SK-N-SH (cell line): ENCODE results near the gene BTBD2.
A peak's percentile ranks its signal among the peaks of the same experiment; 100 is the strongest.

Source experiments
- CTCF ChIP-seq: fragments of 200-600 bp; sonication (generic); IDR thresholded peaks from 2 replicates; pipeline ENCODE4 v1.6.1; 2017; ENCODE audit warnings: antibody characterized with exemption, mild to moderate bottlenecking, moderate library complexity
- EP300 ChIP-seq, 2 experiments: IDR thresholded peaks; 2 replicates each; pipeline versions ENCODE4 v1.4.0 to v1.6.1; 2012; ENCODE audit warnings: borderline replicate concordance in 1 of 2, low read depth in 1 of 2, low read length in 1 of 2
- EZH2phosphoT487 ChIP-seq: fragments of 200-600 bp; sonication (generic); IDR thresholded peaks from 2 replicates; pipeline ENCODE4 v1.6.1; 2017; ENCODE audit warnings: low read depth, mixed run types, mild to moderate bottlenecking, antibody characterized with exemption, moderate library complexity, borderline replicate concordance
- FOXJ3 ChIP-seq: sonication (generic); formaldehyde crosslinking; IDR thresholded peaks from 2 replicates; pipeline ENCODE4 v1.5.1; 2020; ENCODE audit warnings: mild to moderate bottlenecking, missing genetic modification reagents
- MAX ChIP-seq: IDR thresholded peaks from 2 replicates; pipeline ENCODE4 v1.4.0; 2012; ENCODE audit warnings: low read depth
- MXI1 ChIP-seq: IDR thresholded peaks from 2 replicates; pipeline ENCODE4 v1.6.1; 2012; ENCODE audit warnings: mild to moderate bottlenecking, low read depth, low read length, improper control_type of control experiment
- NFIC ChIP-seq: IDR thresholded peaks from 2 replicates; pipeline ENCODE4 v1.4.0; 2012; ENCODE audit warnings: borderline replicate concordance
- POLR2AphosphoS5 ChIP-seq: IDR thresholded peaks from 2 replicates; pipeline ENCODE4 v1.6.1; 2012; ENCODE audit warnings: low read depth, low read length
- RCOR1 ChIP-seq: fragments of 150-350 bp; IDR thresholded peaks from 2 replicates; pipeline ENCODE4 v1.6.1; 2017; ENCODE audit warnings: antibody characterized with exemption, low read length
- REST ChIP-seq: IDR thresholded peaks from 2 replicates; pipeline ENCODE4 v1.6.1; 2012; ENCODE audit warnings: mild to moderate bottlenecking, low read depth, low read length, moderate library complexity
- SIN3A ChIP-seq: IDR thresholded peaks from 2 replicates; pipeline ENCODE4 v1.6.1; 2012; ENCODE audit warnings: low read depth, mild to moderate bottlenecking, low read length, moderate library complexity, borderline replicate concordance
- SMC3 ChIP-seq: IDR thresholded peaks from 2 replicates; pipeline ENCODE4 v1.6.1; 2012; ENCODE audit warnings: low read depth, low read length, improper control_type of control experiment
- TAF1 ChIP-seq: IDR thresholded peaks from 2 replicates; pipeline ENCODE4 v1.6.1; 2012; ENCODE audit warnings: low read depth, mild to moderate bottlenecking, low read length, moderate library complexity, borderline replicate concordance
- YY1 ChIP-seq: IDR thresholded peaks from 2 replicates; pipeline ENCODE4 v1.4.0; 2012; ENCODE audit warnings: low read depth, mild to moderate bottlenecking

GRCh38 chr19:1945899-1946298, 69.6 kb downstream of the BTBD2 start:
- TF ChIP-seq CTCF (peak; percentile 67), REST (no peak), MXI1 (no peak), NFIC (no peak), EZH2phosphoT487 (no peak), EP300 (IDR thresholded peaks at IDR 0.05; ENCODE audit: borderline replicate concordance in 1 of 2, low read depth in 1 of 2, low read length in 1 of 2) (no peak), YY1 (no peak), POLR2AphosphoS5 (no peak), MAX (no peak), FOXJ3 (CRISPR knock-in tag) (no peak), TAF1 (no peak), SMC3 (peak; percentile 38; the same call in 1 of the 2 replicates), SIN3A (no peak), RCOR1 (no peak)
